Mononuclear cell (primary cell): ENCODE data around the gene CNOT11. TPM values are rescaled to one million over a fixed set of nuclear protein-coding genes. Genes with fewer than 3 reads are reported as not detected.

ENCODE experiments used
- H3K27me3 ChIP-seq: 2 replicates; pipeline ENCODE4 v1.6.0; 2011; ENCODE audit warnings: low read length, control low read depth; ENCODE audit not compliant: insufficient read depth
- H3K4me1 ChIP-seq: 2 replicates; pipeline ENCODE4 v1.5.1; 2011; ENCODE audit warnings: mild to moderate bottlenecking, low read length, control low read depth; ENCODE audit not compliant: insufficient read depth
- H3K4me3 ChIP-seq: 2 replicates; pipeline ENCODE4 v1.5.1; 2011; ENCODE audit warnings: mild to moderate bottlenecking, low read length, moderate library complexity
- H3K9me3 ChIP-seq: 2 replicates; pipeline ENCODE4 v1.5.1; 2011; ENCODE audit warnings: low read depth, mild to moderate bottlenecking, control low read depth, low read length
- total RNA-seq: library from RNA; depleted of rRNA; stranded (reverse); fragments of >200 nt; gene quantifications from one replicate; pipeline ENCODE4 v1.2.3, GENCODE V29; 2012

Gene CNOT11
- total RNA-seq, 1 donor: 53.5 TPM

- no peaks in the 10 kb centered on the region for H3K4me1 ChIP-seq
- no peak overlapping the region for H3K4me3 ChIP-seq
- H3K27me3 ChIP-seq: no peaks in the 10 kb centered on the region
- no peaks in the 10 kb centered on the region for H3K9me3 ChIP-seq
Measured at GRCh38 chr2:101286684-101287083, 34.0 kb downstream of the CNOT11 start.

- no peaks in the 10 kb centered on the region for H3K4me1 ChIP-seq
- no peaks in the 10 kb centered on the region for H3K9me3 ChIP-seq
- H3K4me3 ChIP-seq: no peak overlapping the region
Measured at GRCh38 chr2:101287303-101287702, 34.6 kb downstream of the CNOT11 start.

GRCh38 chr2:101290711-101291110 is 38.0 kb downstream of the CNOT11 start:
- no peak overlapping the region for H3K4me3 ChIP-seq

More at GRCh38 chr2:101287303-101287702, 34.6 kb downstream of the CNOT11 start:
- no peaks in the 10 kb centered on the region for H3K27me3 ChIP-seq

GRCh38 chr2:101291973-101292372 is 39.3 kb downstream of the CNOT11 start:
- Histone ChIP-seq H3K27me3 (no peaks in the 10 kb centered on the region), H3K9me3 (no peaks in the 10 kb centered on the region), H3K4me3 (no peak overlapping the region), H3K4me1 (peaks cover 17% of the 10 kb centered on the region)

More at GRCh38 chr2:101290711-101291110, 38.0 kb downstream of the CNOT11 start:
- H3K27me3 ChIP-seq: no peaks in the 10 kb centered on the region
- peaks cover 12% of the 10 kb centered on the region for H3K4me1 ChIP-seq
- H3K9me3 ChIP-seq: no peaks in the 10 kb centered on the region

GRCh38 chr2:101293544-101293943 is 40.9 kb downstream of the CNOT11 start:
- Histone ChIP-seq H3K27me3 (no peaks in the 10 kb centered on the region), H3K9me3 (no peaks in the 10 kb centered on the region), H3K4me1 (peaks cover 30% of the 10 kb centered on the region), H3K4me3 (no peak overlapping the region)

- no peaks in the 10 kb centered on the region for H3K9me3 ChIP-seq
- H3K27me3 ChIP-seq: no peaks in the 10 kb centered on the region
- H3K4me1 ChIP-seq: peaks cover 43% of the 10 kb centered on the region
- no peak overlapping the region for H3K4me3 ChIP-seq
Measured at GRCh38 chr2:101294861-101295260, 42.2 kb downstream of the CNOT11 start.

GRCh38 chr2:101295895-101296294 is 43.2 kb downstream of the CNOT11 start:
- no peaks in the 10 kb centered on the region for H3K9me3 ChIP-seq
- H3K27me3 ChIP-seq: no peaks in the 10 kb centered on the region
- peaks cover 54% of the 10 kb centered on the region for H3K4me1 ChIP-seq
- H3K4me3 ChIP-seq: no peak overlapping the region

GRCh38 chr2:101296371-101296770 is 43.7 kb downstream of the CNOT11 start:
- Histone ChIP-seq H3K9me3 (no peaks in the 10 kb centered on the region), H3K4me3 (no peak overlapping the region), H3K4me1 (peaks cover 59% of the 10 kb centered on the region), H3K27me3 (no peaks in the 10 kb centered on the region)

GRCh38 chr2:101297383-101297782 is 44.7 kb downstream of the CNOT11 start:
- no peaks in the 10 kb centered on the region for H3K27me3 ChIP-seq
- H3K9me3 ChIP-seq: no peaks in the 10 kb centered on the region
- peaks cover 67% of the 10 kb centered on the region for H3K4me1 ChIP-seq
- no peak overlapping the region for H3K4me3 ChIP-seq

GRCh38 chr2:101299604-101300003 is 46.9 kb downstream of the CNOT11 start:
- H3K4me3 ChIP-seq: no peak overlapping the region
- peaks cover 77% of the 10 kb centered on the region for H3K4me1 ChIP-seq
- H3K27me3 ChIP-seq: no peaks in the 10 kb centered on the region
- H3K9me3 ChIP-seq: no peaks in the 10 kb centered on the region

- H3K27me3 ChIP-seq: no peaks in the 10 kb centered on the region
- H3K9me3 ChIP-seq: no peaks in the 10 kb centered on the region
- no peak overlapping the region for H3K4me3 ChIP-seq
- peaks cover 82% of the 10 kb centered on the region for H3K4me1 ChIP-seq
Measured at GRCh38 chr2:101300164-101300563, 47.5 kb downstream of the CNOT11 start.

GRCh38 chr2:101300836-101301235 is 48.1 kb downstream of the CNOT11 start:
- Histone ChIP-seq H3K9me3 (no peaks in the 10 kb centered on the region), H3K4me1 (peaks cover 88% of the 10 kb centered on the region), H3K4me3 (no peak overlapping the region), H3K27me3 (no peaks in the 10 kb centered on the region)

- Histone ChIP-seq H3K4me3 (no peak overlapping the region), H3K27me3 (no peaks in the 10 kb centered on the region), H3K9me3 (no peaks in the 10 kb centered on the region), H3K4me1 (peaks cover 90% of the 10 kb centered on the region)
Measured at GRCh38 chr2:101302016-101302415, 49.3 kb downstream of the CNOT11 start.

GRCh38 chr2:101303688-101304087 is 51.0 kb downstream of the CNOT11 start:
- Histone ChIP-seq H3K4me3 (no peak overlapping the region), H3K27me3 (no peaks in the 10 kb centered on the region), H3K4me1 (peaks cover 79% of the 10 kb centered on the region), H3K9me3 (no peaks in the 10 kb centered on the region)

GRCh38 chr2:101305035-101305434 is 52.3 kb downstream of the CNOT11 start:
- H3K27me3 ChIP-seq: no peaks in the 10 kb centered on the region
- no peaks in the 10 kb centered on the region for H3K9me3 ChIP-seq
- peak overlapping the region; percentile 89 for H3K4me3 ChIP-seq
- peaks cover 79% of the 10 kb centered on the region for H3K4me1 ChIP-seq

- no peaks in the 10 kb centered on the region for H3K27me3 ChIP-seq
- no peaks in the 10 kb centered on the region for H3K9me3 ChIP-seq
- H3K4me3 ChIP-seq: peak overlapping the region; percentile 89
- H3K4me1 ChIP-seq: peaks cover 79% of the 10 kb centered on the region
Measured at GRCh38 chr2:101305492-101306078, 52.9 kb downstream of the CNOT11 start.
